GM12878 (cell line): ENCODE measurements around the gene FBXL14. TPM values are rescaled to one million over a fixed set of nuclear protein-coding genes. Genes with fewer than 3 reads are reported as not detected.
A peak's percentile ranks its signal among the peaks of the same experiment; 100 is the strongest.

ENCODE experiments used
- MTA2 ChIP-seq: fragments of 450-650 bp; IDR thresholded peaks from 2 replicates; pipeline ENCODE4 v1.6.1; 2016; ENCODE audit warnings: low read depth, mild to moderate bottlenecking, moderate library complexity
- ZNF592 ChIP-seq: fragments of 450-650 bp; IDR thresholded peaks from 2 replicates; pipeline ENCODE4 v1.6.1; 2017; ENCODE audit warnings: mild to moderate bottlenecking, moderate library complexity
- polyA plus RNA-seq, 11 experiments: library from polyadenylated mRNA; depleted of rRNA in 4 of 11; unstranded in 6 of 11; stranded (reverse) in 5 of 11; fragments of >200 nt; fragmentation: Nextera tagmentation in 4 of 11; fragmentation: Illumina TruSeq in 1 of 11; extraction: Ambion mirVana in 4 of 11; extraction: Trizol in 1 of 11; gene quantifications; 1 replicate in 1 of 11; 2 replicates in 10 of 11; pipeline versions ENCODE4 v1.2.1 to v1.2.3, GENCODE V29; 2011 to 2016; ENCODE audit warnings: inconsistent platforms in 2 of 11, missing spikeins in 2 of 11, low read depth in 1 of 11
- total RNA-seq, 4 experiments: library from RNA; depleted of rRNA in 3 of 4; stranded (reverse); fragments of >200 nt in 3 of 4; fragmentation: Illumina TruSeq in 1 of 4; extraction: Trizol in 1 of 4; gene quantifications; 2 replicates each; pipeline versions ENCODE4 v1.2.1 to v1.2.3, GENCODE V29; 2013 to 2021
- TF ChIP-seq, protein P1 (sequence below): fragments of 450-650 bp; formaldehyde crosslinking; IDR thresholded peaks from 2 replicates; pipeline ENCODE4 v1.5.0; 2022; ENCODE audit warnings: mild to moderate bottlenecking, missing genetic modification characterization

Gene FBXL14
- total and polyA plus RNA-seq, 10 of the 15 experiments (the other 5 are each of a cell fraction or from before 2014, with no cell fraction given), result 0.44 to 19.0 (median 2.9) TPM

DNA sequence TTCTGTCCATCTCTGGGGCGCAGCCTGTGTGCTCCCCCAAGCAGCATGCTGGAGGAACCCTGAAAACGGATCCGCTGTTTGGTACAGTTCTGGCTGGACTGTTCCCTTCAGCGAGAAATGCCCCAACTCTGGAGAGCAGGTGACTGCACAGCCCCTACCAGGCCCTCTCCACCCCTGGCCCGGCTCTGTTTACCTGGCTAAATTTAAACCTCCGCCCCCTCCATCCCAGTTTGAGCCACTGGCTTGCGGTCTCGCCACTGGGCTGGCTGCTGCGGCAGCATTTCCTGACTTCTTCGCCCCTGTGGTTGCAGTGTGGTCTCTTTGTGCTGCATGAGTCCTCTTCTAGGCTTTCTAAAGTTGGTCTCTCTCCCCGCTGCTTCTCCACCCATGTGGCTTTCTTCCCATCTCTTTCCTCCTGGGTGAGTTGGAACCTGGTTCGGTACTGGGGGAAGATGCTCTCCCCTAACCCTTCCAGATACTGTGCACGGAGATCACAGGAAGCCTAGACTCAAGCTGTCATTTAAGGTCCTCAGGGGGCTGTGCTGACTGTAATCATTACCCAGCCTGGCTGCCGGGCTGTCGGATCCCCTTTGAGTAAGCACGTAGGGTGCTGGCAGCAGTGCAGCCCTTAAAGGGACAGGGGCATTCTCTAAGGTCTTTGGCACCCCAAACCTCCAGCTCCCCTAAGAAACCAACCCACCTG is 60.6 kb downstream of the FBXL14 start (continued):
- TF ChIP-seq, protein P1, sequence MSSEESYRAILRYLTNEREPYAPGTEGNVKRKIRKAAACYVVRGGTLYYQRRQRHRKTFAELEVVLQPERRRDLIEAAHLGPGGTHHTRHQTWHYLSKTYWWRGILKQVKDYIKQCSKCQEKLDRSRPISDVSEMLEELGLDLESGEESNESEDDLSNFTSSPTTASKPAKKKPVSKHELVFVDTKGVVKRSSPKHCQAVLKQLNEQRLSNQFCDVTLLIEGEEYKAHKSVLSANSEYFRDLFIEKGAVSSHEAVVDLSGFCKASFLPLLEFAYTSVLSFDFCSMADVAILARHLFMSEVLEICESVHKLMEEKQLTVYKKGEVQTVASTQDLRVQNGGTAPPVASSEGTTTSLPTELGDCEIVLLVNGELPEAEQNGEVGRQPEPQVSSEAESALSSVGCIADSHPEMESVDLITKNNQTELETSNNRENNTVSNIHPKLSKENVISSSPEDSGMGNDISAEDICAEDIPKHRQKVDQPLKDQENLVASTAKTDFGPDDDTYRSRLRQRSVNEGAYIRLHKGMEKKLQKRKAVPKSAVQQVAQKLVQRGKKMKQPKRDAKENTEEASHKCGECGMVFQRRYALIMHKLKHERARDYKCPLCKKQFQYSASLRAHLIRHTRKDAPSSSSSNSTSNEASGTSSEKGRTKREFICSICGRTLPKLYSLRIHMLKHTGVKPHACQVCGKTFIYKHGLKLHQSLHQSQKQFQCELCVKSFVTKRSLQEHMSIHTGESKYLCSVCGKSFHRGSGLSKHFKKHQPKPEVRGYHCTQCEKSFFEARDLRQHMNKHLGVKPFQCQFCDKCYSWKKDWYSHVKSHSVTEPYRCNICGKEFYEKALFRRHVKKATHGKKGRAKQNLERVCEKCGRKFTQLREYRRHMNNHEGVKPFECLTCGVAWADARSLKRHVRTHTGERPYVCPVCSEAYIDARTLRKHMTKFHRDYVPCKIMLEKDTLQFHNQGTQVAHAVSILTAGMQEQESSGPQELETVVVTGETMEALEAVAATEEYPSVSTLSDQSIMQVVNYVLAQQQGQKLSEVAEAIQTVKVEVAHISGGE (CRISPR knock-in tag), result no peak
- TF ChIP-seq MTA2 (peak; percentile 84), ZNF592 (no peak)
- TF ChIP-seq, all 136 proteins: peak for 47
